GM12878 (cell line): ENCODE data around the gene NSDHL.

ENCODE experiments used
- ATF2 ChIP-seq: IDR thresholded peaks from 2 replicates; pipeline ENCODE4 v1.6.1; 2012; ENCODE audit warnings: low read length, inconsistent platforms
- CTCF ChIP-seq, 3 experiments: IDR thresholded peaks in 2 of 3; conservative IDR thresholded peaks in 1 of 3; 2 replicates each; pipeline ENCODE4 v1.5.1; 2011; ENCODE audit warnings: low read depth in 3 of 3, low read length in 3 of 3, mild to moderate bottlenecking in 3 of 3, control low read depth in 2 of 3, moderate library complexity in 2 of 3, inconsistent platforms in 1 of 3, mixed read lengths in 1 of 3; ENCODE audit not compliant: control insufficient read depth in 2 of 3, insufficient read depth in 1 of 3; ENCODE audit errors: extremely low read depth in 1 of 3
- EGR1 ChIP-seq, 2 experiments: IDR thresholded peaks; 1 replicate in 1 of 2; 2 replicates in 1 of 2; pipeline ENCODE4 v1.6.1; 2011 to 2012; ENCODE audit warnings: low read depth in 2 of 2, low read length in 2 of 2, borderline replicate concordance in 1 of 2, mild to moderate bottlenecking in 1 of 2, moderate library complexity in 1 of 2
- EZH2 ChIP-seq: IDR thresholded peaks from 2 replicates; pipeline ENCODE4 v1.6.1; 2012; ENCODE audit warnings: low read depth, mild to moderate bottlenecking, control low read depth, inconsistent platforms, low read length, borderline replicate concordance; ENCODE audit not compliant: control insufficient read depth
- IRF3 ChIP-seq: fragments of 450-650 bp; IDR thresholded peaks from 2 replicates; pipeline ENCODE4 v1.6.1; 2014; ENCODE audit warnings: mild to moderate bottlenecking
- NFIC ChIP-seq: IDR thresholded peaks from 2 replicates; pipeline ENCODE4 v1.6.1; 2012; ENCODE audit warnings: low read depth, mild to moderate bottlenecking, inconsistent platforms, low read length, moderate library complexity
- REST ChIP-seq: IDR thresholded peaks from 2 replicates; pipeline ENCODE4 v1.6.1; 2012; ENCODE audit warnings: mild to moderate bottlenecking, low read depth, low read length
- RFX5 ChIP-seq: IDR thresholded peaks from 2 replicates; pipeline ENCODE4 v1.6.1; 2011; ENCODE audit warnings: low read depth, low read length, improper control_type of control experiment
- SIX5 ChIP-seq: IDR thresholded peaks from 2 replicates; pipeline ENCODE4 v1.6.1; 2011; ENCODE audit warnings: mild to moderate bottlenecking, low read depth, low read length, moderate library complexity; ENCODE audit not compliant: severe bottlenecking
- STAT1 ChIP-seq: fragments of 450-650 bp; conservative IDR thresholded peaks from 2 replicates; pipeline ENCODE4 v1.6.1; 2014; ENCODE audit warnings: antibody characterized with exemption, mild to moderate bottlenecking
- TCF12 ChIP-seq: IDR thresholded peaks from 2 replicates; pipeline ENCODE4 v1.6.1; 2011; ENCODE audit warnings: low read depth, mild to moderate bottlenecking, low read length
- USF1 ChIP-seq: IDR thresholded peaks from 2 replicates; pipeline ENCODE4 v1.6.1; 2011; ENCODE audit warnings: borderline replicate concordance, low read depth, mild to moderate bottlenecking, moderate library complexity, mixed read lengths, low read length; ENCODE audit not compliant: insufficient read depth; ENCODE audit errors: extremely low read length
- ZBTB33 ChIP-seq: fragments of 450-650 bp; IDR thresholded peaks from 2 replicates; pipeline ENCODE4 v1.6.1; 2017; ENCODE audit warnings: mild to moderate bottlenecking
- ZNF592 ChIP-seq: fragments of 450-650 bp; IDR thresholded peaks from 2 replicates; pipeline ENCODE4 v1.6.1; 2017; ENCODE audit warnings: mild to moderate bottlenecking, moderate library complexity

- TF ChIP-seq EZH2 (no peak), RFX5 (no peak), SIX5 (no peak), EGR1 (IDR thresholded peaks at IDR 0.05; ENCODE audit: borderline replicate concordance in 1 of 2, low read depth in 2 of 2, low read length in 2 of 2) (peak; percentile 31 to 59), STAT1 (no peak), USF1 (no peak), ZNF592 (no peak), CTCF (IDR thresholded peaks at IDR 0.05 in 2 of 3, conservative IDR thresholded peaks at IDR 0.05 in 1 of 3; ENCODE audit: control insufficient read depth in 2 of 3, extremely low read depth in 1 of 3, insufficient read depth in 1 of 3, low read depth in 3 of 3, low read length in 3 of 3) (no peak), ZBTB33 (no peak), NFIC (no peak), ATF2 (no peak), IRF3 (no peak), TCF12 (no peak), REST (no peak)
Observed at GRCh38 chrX:152872522-152872921, 41.7 kb downstream of the NSDHL start.
